Transverse colon (tissue), 4 donors: ENCODE results near the gene TSPAN17. TPM values are rescaled to one million over a fixed set of nuclear protein-coding genes. Genes with fewer than 3 reads are reported as not detected.
A peak's percentile ranks its signal among the peaks of the same experiment; 100 is the strongest.

Experiments
- DNase-seq: peaks from one replicate; pipeline ENCODE4 v3.0.0-alpha.2; 2019
- H3K27ac ChIP-seq, 4 donors: fragments of 200-600 bp; sonication (generic); 2 replicates each; pipeline ENCODE4 v1.5.1; 2016 to 2018; ENCODE audit warnings: inconsistent platforms in 4 of 4
- H3K27me3 ChIP-seq: fragments of 200-600 bp; sonication (generic); 2 replicates; pipeline ENCODE4 v1.5.1; 2017; ENCODE audit warnings: inconsistent platforms
- H3K36me3 ChIP-seq, 4 donors: fragments of 200-600 bp; sonication (generic); 2 replicates each; pipeline ENCODE4 v1.5.1; 2017 to 2019; ENCODE audit warnings: inconsistent platforms in 4 of 4
- H3K4me1 ChIP-seq, 4 donors: fragments of 200-600 bp; sonication (generic); 2 replicates each; pipeline ENCODE4 v1.5.1; 2017 to 2020; ENCODE audit warnings: inconsistent platforms in 4 of 4
- H3K4me3 ChIP-seq, 4 donors: fragments of 200-600 bp; sonication (generic); 1 replicate in 1 of 4; 2 replicates in 3 of 4; pipeline versions ENCODE4 v1.5.1 to v1.6.1; 2017 to 2019; ENCODE audit warnings: inconsistent platforms in 4 of 4
- H3K9me3 ChIP-seq, 2 donors: fragments of 200-600 bp; sonication (generic); 2 replicates each; pipeline ENCODE4 v1.5.1; 2017 to 2019; ENCODE audit warnings: inconsistent platforms in 2 of 2
- CTCF ChIP-seq, 5 experiments: fragments of 200-600 bp in 3 of 5; fragments of 450-650 bp in 2 of 5; sonication (generic) in 3 of 5; IDR thresholded peaks; 1 replicate in 2 of 5; 2 replicates in 3 of 5; pipeline ENCODE4 v1.5.1; 2016 to 2017; ENCODE audit warnings: antibody characterized with exemption in 5 of 5, inconsistent platforms in 3 of 5, mild to moderate bottlenecking in 2 of 5, moderate library complexity in 1 of 5
- EP300 ChIP-seq: sonication (generic); formaldehyde crosslinking; IDR thresholded peaks from one replicate; pipeline ENCODE4 v1.6.1; 2017; ENCODE audit warnings: antibody characterized with exemption, low read depth
- POLR2A ChIP-seq: fragments of 450-650 bp; IDR thresholded peaks from one replicate; pipeline ENCODE4 v1.6.1; 2016; ENCODE audit warnings: antibody characterized with exemption, mild to moderate bottlenecking, moderate library complexity
- POLR2AphosphoS5 ChIP-seq, 3 donors: sonication (generic); formaldehyde crosslinking; IDR thresholded peaks; one replicate each; pipeline ENCODE4 v1.6.1; 2016; ENCODE audit warnings: antibody characterized with exemption in 3 of 3
- WGBS, 2 donors: methylation state at CpG; one replicate each; pipeline ENCODE4 v1.1.5; 2018; ENCODE audit warnings: low coverage in 1 of 2; 5-methylcytosine and 5-hydroxymethylcytosine counted together
- in situ Hi-C, 4 donors: fragments of 200-750 bp; cut with MboI; loops; one replicate each; pipeline versions ENCODE4 v1.15.0 to v1.15.1; 2017; ENCODE audit warnings: low sequenced_read_pairs in 3 of 4, low pct_ligation_motif_present in 1 of 4, low pct_unique_long_range_greater_than_20kb in 1 of 4
- intact Hi-C: fragments of 100-400 bp; cut with DNase I; formaldehyde crosslinking; loops from one replicate; pipeline ENCODE4 v1.15.1; 2023; ENCODE audit warnings: low total_unique reads
- total RNA-seq, 4 donors: library from RNA; depleted of rRNA; stranded (reverse); fragments of >200 nt; gene quantifications; one replicate each; pipeline ENCODE4 v1.1.0, GENCODE V29; 2016

TSPAN17 gene
- total RNA-seq, 4 donors from 2014 or later: 27.2 to 227 (median 36.1) TPM

GRCh38 chr5:176606032-176606431 lies 41.3 kb upstream of the TSPAN17 start:
- intact Hi-C loops: no loop called here
- H3K9me3 ChIP-seq: no peaks in the 10 kb centered on the region
- in situ Hi-C loops: no loop called here
- no peak overlapping the region for H3K4me3 ChIP-seq
- H3K4me1 ChIP-seq: peaks cover 0 to 13% (median 10%) of the 10 kb centered on the region in 4 donors
- 82% methylated on average over 3 of the region's 3 CpGs; no CpG with 5 or more reads in 1 of the 2 donors for WGBS, 2 donors
- no peaks in the 10 kb centered on the region for H3K36me3 ChIP-seq
- no peak overlapping the region for H3K27ac ChIP-seq
- H3K27me3 ChIP-seq: peaks cover 16% of the 10 kb centered on the region
- DNase-seq: no peak
- TF ChIP-seq POLR2A: no peak
- no peak for TF ChIP-seq EP300
- no peak for TF ChIP-seq POLR2AphosphoS5 (IDR thresholded peaks at IDR 0.05)

- TF ChIP-seq POLR2AphosphoS5 (IDR thresholded peaks at IDR 0.05): no peak
- TF ChIP-seq EP300: no peak
- no peak for TF ChIP-seq POLR2A
- TF ChIP-seq CTCF (IDR thresholded peaks at IDR 0.05): no peak
- no peak for DNase-seq
- Histone ChIP-seq H3K4me3 (no peak overlapping the region), H3K36me3 (no peaks in the 10 kb centered on the region), H3K27me3 (peaks cover 21% of the 10 kb centered on the region), H3K27ac (no peak overlapping the region), H3K4me1 (peaks cover 0 to 13% (median 10%) of the 10 kb centered on the region in 4 donors), H3K9me3 (no peaks in the 10 kb centered on the region)
- 90% methylated on average over 3 of the region's 3 CpGs; no CpG with 5 or more reads in 1 of the 2 donors for WGBS, 2 donors
- in situ Hi-C loops (no loop called here), intact Hi-C loops (no loop called here)
Measured at GRCh38 chr5:176606875-176607274, 40.4 kb upstream of the TSPAN17 start.

- in situ Hi-C loops: no loop called here
- no peak for DNase-seq
- TF ChIP-seq CTCF (IDR thresholded peaks at IDR 0.05) (no peak), POLR2A (no peak), POLR2AphosphoS5 (IDR thresholded peaks at IDR 0.05) (no peak), EP300 (no peak)
- Histone ChIP-seq H3K27me3 (peaks cover 25% of the 10 kb centered on the region), H3K4me1 (peaks cover 0 to 13% (median 10%) of the 10 kb centered on the region in 4 donors), H3K9me3 (no peaks in the 10 kb centered on the region), H3K36me3 (no peaks in the 10 kb centered on the region), H3K4me3 (no peak overlapping the region), H3K27ac (no peak overlapping the region)
- intact Hi-C loops: no loop called here
- WGBS, 2 donors: 94% methylated on average over 4 of the region's 4 CpGs; no CpG with 5 or more reads in 1 of the 2 donors
Measured at GRCh38 chr5:176608142-176608705, 39.1 kb upstream of the TSPAN17 start.

GRCh38 chr5:176608937-176609723 lies 38.2 kb upstream of the TSPAN17 start:
- peak overlapping the region in 1 of 4 donors; percentile 53 for H3K27ac ChIP-seq
- in situ Hi-C loops: no loop called here
- peaks cover 25% of the 10 kb centered on the region for H3K27me3 ChIP-seq
- H3K4me3 ChIP-seq: peak overlapping the region; percentile 45 to 72 (median 58)
- no peaks in the 10 kb centered on the region for H3K9me3 ChIP-seq
- WGBS, 2 donors: 80 to 81% methylated on average over 2 to 14 of the region's 46 CpGs
- intact Hi-C loops: no loop called here
- H3K4me1 ChIP-seq: peaks cover 0 to 13% (median 10%) of the 10 kb centered on the region in 4 donors
- TF ChIP-seq CTCF (IDR thresholded peaks at IDR 0.05) (no peak), POLR2AphosphoS5 (IDR thresholded peaks at IDR 0.05) (no peak), EP300 (no peak), POLR2A (no peak)
- no peaks in the 10 kb centered on the region for H3K36me3 ChIP-seq
- DNase-seq: no peak
